ENCODE data around the gene PIGV. TPM values are rescaled to one million over a fixed set of nuclear protein-coding genes. Genes with fewer than 3 reads are reported as not detected.
A peak's percentile ranks its signal among the peaks of the same experiment; 100 is the strongest.

Gene PIGV
- total RNA-seq, 1 experiment from 2014 or later: 30.8 TPM

DNA sequence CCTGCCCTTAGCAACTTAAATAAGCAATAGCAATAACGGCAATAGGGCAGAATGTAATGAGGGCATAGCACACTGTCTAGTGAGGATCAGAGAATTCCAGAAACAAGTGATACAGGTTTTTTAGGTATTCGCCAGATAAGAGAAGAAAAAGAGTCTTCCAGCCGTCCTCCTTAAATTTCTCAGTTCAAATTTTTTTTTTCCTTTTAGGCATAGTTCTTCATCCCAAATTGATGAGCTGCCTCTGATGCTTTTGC is 1.8 kb downstream of the PIGV start:
- TF ChIP-seq, protein P1, sequence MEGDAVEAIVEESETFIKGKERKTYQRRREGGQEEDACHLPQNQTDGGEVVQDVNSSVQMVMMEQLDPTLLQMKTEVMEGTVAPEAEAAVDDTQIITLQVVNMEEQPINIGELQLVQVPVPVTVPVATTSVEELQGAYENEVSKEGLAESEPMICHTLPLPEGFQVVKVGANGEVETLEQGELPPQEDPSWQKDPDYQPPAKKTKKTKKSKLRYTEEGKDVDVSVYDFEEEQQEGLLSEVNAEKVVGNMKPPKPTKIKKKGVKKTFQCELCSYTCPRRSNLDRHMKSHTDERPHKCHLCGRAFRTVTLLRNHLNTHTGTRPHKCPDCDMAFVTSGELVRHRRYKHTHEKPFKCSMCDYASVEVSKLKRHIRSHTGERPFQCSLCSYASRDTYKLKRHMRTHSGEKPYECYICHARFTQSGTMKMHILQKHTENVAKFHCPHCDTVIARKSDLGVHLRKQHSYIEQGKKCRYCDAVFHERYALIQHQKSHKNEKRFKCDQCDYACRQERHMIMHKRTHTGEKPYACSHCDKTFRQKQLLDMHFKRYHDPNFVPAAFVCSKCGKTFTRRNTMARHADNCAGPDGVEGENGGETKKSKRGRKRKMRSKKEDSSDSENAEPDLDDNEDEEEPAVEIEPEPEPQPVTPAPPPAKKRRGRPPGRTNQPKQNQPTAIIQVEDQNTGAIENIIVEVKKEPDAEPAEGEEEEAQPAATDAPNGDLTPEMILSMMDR (conservative IDR thresholded peaks at IDR 0.05): no peak
- no peak for TF ChIP-seq EZH2 (IDR thresholded peaks at IDR 0.05; ENCODE audit: low read depth)
- Histone ChIP-seq H3K9me3 (ENCODE audit: insufficient read depth, low read depth) (no peaks in the 10 kb centered on the region), H2AFZ (no peak overlapping the region), H3K27ac (no peak overlapping the region), H3K4me2 (peak overlapping the region; percentile 99; the same call in 1 of the 2 replicates), H3K79me2 (ENCODE audit: low read depth) (peaks cover 18% of the 10 kb centered on the region), H3K27me3 (ENCODE audit: insufficient read depth, low read depth) (no peaks in the 10 kb centered on the region), H3F3A (ENCODE audit: insufficient read depth, low read depth) (peaks cover 29% of the 10 kb centered on the region; the same call in 1 of the 2 replicates), H4K20me1 (ENCODE audit: insufficient read depth) (no peaks in the 10 kb centered on the region), H3K36me3 (ENCODE audit: low read depth) (no peaks in the 10 kb centered on the region), H3K4me3 (no peak overlapping the region; the same call in 1 of the 2 replicates), H3K9me2 (ENCODE audit: insufficient read depth) (no peaks in the 10 kb centered on the region), H3K4me1 (replicated peaks; ENCODE audit: insufficient read depth) (peaks cover 37% of the 10 kb centered on the region)
- BruUV-seq (replicated peaks): no TSS peak
- intact Hi-C loops (cut with micrococcal nuclease; ENCODE audit: unreplicated experiment): loop anchor here (1.0 to 2.0 kb wide), 5 partner anchors 64 to 289 kb away; no protein-coding TSS in a partner anchor
- ChIA-PET POLR2A (ENCODE audit: unreplicated experiment) (interaction anchor here (0.8 to 1.2 kb wide), 2 partner anchors 18 to 112 kb away, joined by 3 to 4 read pairs; no protein-coding TSS in a partner anchor), CTCF (interaction anchor here (1.0 to 2.1 kb wide), 8 partner anchors 10 to 289 kb away, joined by 4 to 22 read pairs (median 7); partner anchors contain the start of gene SFN)
- DNase-seq: no peak

- Histone ChIP-seq H2AFZ (no peak overlapping the region), H3K4me2 (no peak overlapping the region), H3K9me3 (ENCODE audit: insufficient read depth, low read depth) (no peaks in the 10 kb centered on the region), H3K4me1 (replicated peaks; ENCODE audit: insufficient read depth) (peaks cover 33% of the 10 kb centered on the region), H4K20me1 (ENCODE audit: insufficient read depth) (no peaks in the 10 kb centered on the region), H3K4me3 (no peak overlapping the region), H3F3A (ENCODE audit: insufficient read depth, low read depth) (peaks cover 27% of the 10 kb centered on the region; the same call in 1 of the 2 replicates), H3K9me2 (ENCODE audit: insufficient read depth) (no peaks in the 10 kb centered on the region), H3K36me3 (ENCODE audit: low read depth) (no peaks in the 10 kb centered on the region), H3K27ac (no peak overlapping the region), H3K79me2 (ENCODE audit: low read depth) (peaks cover 14% of the 10 kb centered on the region), H3K27me3 (ENCODE audit: insufficient read depth, low read depth) (no peaks in the 10 kb centered on the region)
- POLR2A ChIA-PET (ENCODE audit: unreplicated experiment): interaction anchor here (1.2 kb wide), 1 partner anchor 112 kb away, joined by 4 read pairs; no protein-coding TSS in a partner anchor
- TF ChIP-seq, protein P1 (conservative IDR thresholded peaks at IDR 0.05): no peak
- no peak for TF ChIP-seq EZH2 (IDR thresholded peaks at IDR 0.05; ENCODE audit: low read depth)
- no peak for DNase-seq
- BruUV-seq (replicated peaks): no TSS peak
- intact Hi-C loops (cut with micrococcal nuclease; ENCODE audit: unreplicated experiment): loop anchor here (1.0 to 2.0 kb wide), 5 partner anchors 63 to 289 kb away; no protein-coding TSS in a partner anchor
- CTCF ChIA-PET: interaction anchor here (0.6 to 2.1 kb wide), 8 partner anchors 10 to 195 kb away, joined by 3 to 9 read pairs (median 4); partner anchors contain the start of gene SFN
These were observed 2.2 kb downstream of the PIGV start for GRCh38 chr1:26789931-26790330.

- ChIA-PET POLR2A (ENCODE audit: unreplicated experiment) (interaction anchor here (0.5 to 0.7 kb wide), 4 partner anchors 36 to 176 kb away, joined by 3 to 6 read pairs (median 4); no protein-coding TSS in a partner anchor), CTCF (interaction anchor here (0.6 to 2.1 kb wide), 7 partner anchors 9 to 196 kb away, joined by 3 to 9 read pairs (median 3); partner anchors contain the start of gene SFN)
- TF ChIP-seq, protein P1 (conservative IDR thresholded peaks at IDR 0.05): no peak
- TF ChIP-seq EZH2 (IDR thresholded peaks at IDR 0.05; ENCODE audit: low read depth): no peak
- DNase-seq: peak; percentile 41 to 58
- no peak overlapping the region for H3K4me3 ChIP-seq
- H3K79me2 ChIP-seq (ENCODE audit: low read depth): peaks cover 12% of the 10 kb centered on the region
- no peaks in the 10 kb centered on the region for H3K27me3 ChIP-seq (ENCODE audit: insufficient read depth, low read depth)
- H3F3A ChIP-seq (ENCODE audit: insufficient read depth, low read depth): peaks cover 26% of the 10 kb centered on the region; the same call in 1 of the 2 replicates
- no peak overlapping the region for H3K4me2 ChIP-seq
- no peak overlapping the region for H3K27ac ChIP-seq
- peaks cover 28% of the 10 kb centered on the region for H3K4me1 ChIP-seq (replicated peaks; ENCODE audit: insufficient read depth)
- H3K36me3 ChIP-seq (ENCODE audit: low read depth): no peaks in the 10 kb centered on the region
- H4K20me1 ChIP-seq (ENCODE audit: insufficient read depth): no peaks in the 10 kb centered on the region
- no peaks in the 10 kb centered on the region for H3K9me3 ChIP-seq (ENCODE audit: insufficient read depth, low read depth)
- intact Hi-C loops (cut with micrococcal nuclease; ENCODE audit: unreplicated experiment): no loop called here
- no peak overlapping the region for H2AFZ ChIP-seq
- BruUV-seq (replicated peaks): no TSS peak
- no peaks in the 10 kb centered on the region for H3K9me2 ChIP-seq (ENCODE audit: insufficient read depth)
These were observed 2.8 kb downstream of the PIGV start for GRCh38 chr1:26790551-26790953.

Measured in PC-9 (cell line).